Erythroblast (primary cell): Measurements from ENCODE around the gene EFNA2.

Experiments used
- DNase-seq, 2 experiments: peaks; one replicate each; lab custom pipeline; 2025; lab: John Stamatoyannopoulos, UW
- GATA1 ChIP-seq: IDR thresholded peaks from 2 replicates; pipeline ENCODE4 v1.6.1; 2011; ENCODE audit warnings: low read depth, mild to moderate bottlenecking, control low read depth, low read length, moderate library complexity
- POLR2A ChIP-seq: IDR thresholded peaks from 2 replicates; pipeline ENCODE4 v1.6.1; 2011; ENCODE audit warnings: mild to moderate bottlenecking, low read length

Gene EFNA2

DNA sequence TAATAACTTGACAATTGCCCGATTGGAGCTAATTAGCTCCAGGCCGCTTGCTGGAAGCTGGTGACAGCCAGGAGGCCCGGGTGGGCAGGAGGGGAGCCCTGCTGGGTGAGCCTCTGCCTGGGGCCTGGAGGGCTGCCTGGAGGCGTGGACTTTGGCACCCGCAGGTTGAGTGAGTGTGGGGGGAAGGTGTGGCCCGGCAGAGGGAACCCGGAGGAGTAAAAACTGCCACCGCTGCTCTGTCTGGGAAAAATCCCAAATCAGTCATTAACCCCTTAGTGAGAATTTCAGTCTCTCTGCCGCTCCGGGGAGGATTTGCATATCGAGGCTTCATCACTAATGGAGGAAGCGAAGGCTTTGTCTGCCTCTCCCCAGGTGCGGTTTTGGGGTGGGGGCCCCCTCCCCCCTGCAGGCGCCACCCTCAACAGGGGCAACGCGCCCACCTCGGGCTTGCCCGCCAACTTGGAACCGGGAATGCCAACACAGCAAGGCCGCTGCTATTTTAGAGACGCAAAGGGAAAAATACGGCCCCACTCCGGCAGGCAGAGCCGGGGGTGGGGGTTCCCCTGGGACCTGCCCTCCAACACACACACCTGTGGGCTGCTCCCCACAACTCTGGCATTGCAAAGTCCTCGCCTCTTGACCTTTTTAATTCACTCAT lies 6.2 kb downstream of the EFNA2 start:
- DNase-seq = no peak
- TF ChIP-seq GATA1 = no peak
- TF ChIP-seq POLR2A = no peak

DNA sequence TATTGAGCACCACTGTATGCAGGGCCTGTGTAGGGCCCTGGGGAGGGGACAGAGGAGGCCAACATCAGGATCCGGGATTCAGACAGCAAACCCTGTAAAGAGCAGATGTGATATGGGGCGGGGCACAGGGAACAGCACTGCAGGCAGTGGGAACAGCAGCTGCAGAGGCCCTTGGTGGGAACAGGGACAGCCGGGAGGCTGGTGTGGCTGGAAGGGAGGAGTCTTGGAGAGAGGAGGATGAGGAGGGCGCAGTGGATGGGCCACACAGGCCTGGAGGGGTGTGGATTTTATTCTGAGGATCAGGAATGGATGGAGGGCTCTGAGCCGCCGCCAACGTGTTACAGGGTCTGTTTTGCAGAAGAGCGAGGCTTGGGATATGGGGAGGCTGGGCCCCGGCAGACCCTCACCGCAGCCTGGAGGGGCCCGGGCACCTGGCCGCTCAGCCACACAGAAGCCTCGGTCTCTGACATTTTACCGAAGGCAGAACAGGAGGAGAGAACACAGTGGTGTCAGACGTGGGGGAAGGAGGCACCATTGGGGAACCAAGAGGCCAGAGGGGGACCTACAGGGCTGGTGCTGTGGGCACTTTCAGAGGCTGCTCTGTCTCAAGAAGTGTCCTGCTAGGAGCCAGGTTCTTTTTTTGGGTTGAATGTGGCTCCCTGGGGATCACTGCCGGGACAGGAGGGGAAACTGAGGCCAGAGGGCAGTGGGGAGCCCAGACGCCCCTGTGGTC lies 6.9 kb downstream of the EFNA2 start:
- TF ChIP-seq POLR2A (no peak), GATA1 (no peak)
- DNase-seq = no peak

DNA sequence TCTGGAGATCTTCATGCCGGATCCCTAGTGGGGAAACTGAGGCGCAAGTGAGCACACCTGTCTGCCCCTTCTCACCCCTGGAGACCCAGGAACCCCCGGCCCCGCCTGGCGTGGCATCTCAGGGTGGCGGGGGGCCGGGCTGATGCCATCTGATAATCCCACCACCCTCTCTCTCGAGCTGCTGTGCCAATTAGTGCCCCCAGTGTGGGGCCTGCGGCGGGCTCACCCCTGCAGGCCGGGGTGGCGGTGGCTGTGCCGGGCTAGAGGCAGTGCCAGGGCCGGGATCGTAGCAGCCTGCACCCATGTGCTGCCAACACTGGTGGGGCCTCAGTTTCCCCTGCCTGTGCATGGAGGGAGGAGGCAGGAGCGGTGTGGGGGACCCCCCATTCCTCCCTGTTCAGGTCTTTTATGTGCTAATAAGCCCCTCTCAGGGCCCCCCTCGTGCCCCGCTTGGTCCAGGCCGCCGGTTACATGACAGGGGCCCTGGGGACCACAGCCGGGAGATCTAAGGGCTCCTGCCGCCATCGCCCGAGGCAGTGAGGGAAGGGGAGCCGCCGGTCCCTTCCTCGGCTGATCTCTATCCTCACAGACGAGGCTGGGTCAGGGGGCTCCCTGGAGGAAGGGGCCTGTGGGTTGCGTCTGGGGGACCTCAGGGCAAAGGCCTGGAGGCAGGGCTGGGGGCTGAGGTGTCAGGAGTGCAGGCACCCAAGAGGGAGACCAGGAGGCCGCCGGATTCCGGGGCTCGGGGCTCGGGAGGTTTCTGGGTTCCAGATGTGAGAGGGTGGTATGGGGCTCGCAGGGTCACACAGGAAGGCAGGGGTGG lies 8.3 kb downstream of the EFNA2 start:
- TF ChIP-seq POLR2A (no peak), GATA1 (no peak)
- no peak for DNase-seq

DNA sequence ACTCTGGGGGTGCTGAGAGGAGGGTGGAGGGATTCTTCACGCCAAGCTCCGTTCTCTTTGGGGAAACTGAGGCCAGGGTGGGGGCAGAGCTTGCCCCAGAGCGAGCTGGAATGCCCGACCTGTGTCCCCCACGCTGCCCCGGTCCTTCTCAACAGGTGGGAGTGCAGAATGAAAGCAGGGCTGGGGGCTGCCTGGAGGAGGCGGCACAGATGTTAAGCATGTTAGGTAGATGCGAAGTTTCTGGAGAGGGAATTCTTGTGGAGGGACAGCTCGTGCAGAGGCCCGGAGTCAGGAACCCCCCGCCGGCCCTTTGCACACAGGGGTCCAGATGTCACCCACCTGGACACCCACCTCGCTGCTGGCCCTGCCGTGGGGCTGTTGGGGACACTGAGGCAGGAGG lies 9.0 kb downstream of the EFNA2 start:
- TF ChIP-seq POLR2A = no peak
- no peak for TF ChIP-seq GATA1
- no peak for DNase-seq

DNA sequence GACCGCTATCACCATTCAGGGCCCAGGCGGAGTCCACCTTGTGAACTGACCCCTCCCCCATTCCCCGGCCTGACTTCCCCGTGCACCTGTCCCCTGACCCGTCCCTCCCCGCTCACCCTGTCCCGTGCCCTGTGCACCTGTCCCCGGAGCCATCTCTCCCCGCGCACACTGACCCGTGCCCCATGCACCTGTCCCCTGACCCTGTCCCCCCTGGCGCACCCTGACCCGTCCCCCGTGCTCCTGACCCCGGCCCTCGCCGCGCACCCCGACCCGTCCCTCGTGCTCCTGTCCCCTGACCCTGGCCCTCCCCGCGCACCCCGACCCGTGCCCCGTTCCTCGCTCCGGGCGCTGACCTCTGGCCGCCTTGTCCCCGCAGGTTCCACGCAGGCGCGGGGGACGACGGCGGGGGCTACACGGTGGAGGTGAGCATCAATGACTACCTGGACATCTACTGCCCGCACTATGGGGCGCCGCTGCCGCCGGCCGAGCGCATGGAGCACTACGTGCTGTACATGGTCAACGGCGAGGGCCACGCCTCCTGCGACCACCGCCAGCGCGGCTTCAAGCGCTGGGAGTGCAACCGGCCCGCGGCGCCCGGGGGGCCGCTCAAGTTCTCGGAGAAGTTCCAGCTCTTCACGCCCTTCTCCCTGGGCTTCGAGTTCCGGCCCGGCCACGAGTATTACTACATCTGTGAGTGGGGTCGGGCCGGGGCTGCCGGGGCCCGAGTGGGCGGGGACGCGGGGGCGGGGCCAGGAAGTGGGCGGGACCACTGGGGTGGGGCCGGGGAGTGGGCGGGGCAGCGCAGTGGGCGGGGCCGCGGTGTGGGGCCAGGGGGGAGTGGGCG lies 9.7 kb downstream of the EFNA2 start:
- TF ChIP-seq GATA1 = no peak
- TF ChIP-seq POLR2A = no peak
- DNase-seq = peak in 1 of 2 experiments; percentile 56

DNA sequence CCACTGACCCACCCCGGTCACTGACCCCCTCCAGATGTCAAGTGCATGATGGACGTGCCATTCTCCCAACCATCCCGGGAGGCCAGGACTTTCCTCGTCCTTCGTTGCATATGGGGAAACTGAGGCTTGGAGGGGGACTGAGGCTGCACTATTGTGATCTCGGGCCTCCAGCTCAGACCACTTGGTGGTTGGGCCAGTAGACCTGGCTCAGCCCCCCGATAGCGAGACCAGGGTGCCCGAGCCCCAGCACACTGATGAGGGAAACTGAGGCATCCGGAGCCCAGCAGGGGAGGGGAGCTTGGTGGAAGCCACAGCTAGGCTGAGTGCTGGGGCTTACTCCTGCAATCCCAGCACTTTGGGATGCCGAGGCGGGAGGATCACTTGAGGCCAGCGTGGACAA lies 10.4 kb downstream of the EFNA2 start:
- DNase-seq = no peak
- no peak for TF ChIP-seq POLR2A
- TF ChIP-seq GATA1 = no peak

DNA sequence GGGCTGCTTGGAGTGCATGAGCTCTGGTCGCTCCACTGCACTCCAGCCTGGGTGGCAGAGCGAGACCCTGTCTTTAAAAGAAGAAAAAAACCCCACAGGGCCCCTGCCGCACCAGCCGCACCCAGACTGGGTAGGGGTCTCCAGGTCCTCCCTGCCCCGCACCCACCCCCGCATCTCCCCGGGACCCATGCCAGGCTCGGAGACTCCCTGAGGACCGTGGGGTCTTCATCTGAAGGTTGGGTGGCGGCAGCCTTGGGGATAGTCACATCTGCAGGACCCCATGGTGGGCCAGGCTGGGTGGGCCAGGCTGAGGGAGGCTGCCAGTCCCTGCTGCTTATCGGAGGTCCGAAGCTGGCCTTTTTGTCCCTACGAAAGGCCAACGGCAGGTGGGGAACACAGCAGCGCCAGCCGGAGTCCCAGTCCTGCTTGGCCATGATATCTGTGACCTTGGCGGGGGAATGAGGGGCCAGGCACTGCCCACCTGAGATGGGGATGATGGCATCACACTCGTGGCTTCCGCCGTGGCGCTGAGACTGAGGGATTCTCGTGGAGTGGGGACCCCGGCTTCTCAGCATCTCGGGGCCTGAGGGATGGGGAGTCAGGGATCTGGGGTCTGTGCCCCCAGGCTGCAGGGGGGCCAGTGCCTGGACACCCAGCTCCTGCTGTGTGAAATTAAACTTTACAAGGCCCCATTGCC lies 11.1 kb downstream of the EFNA2 start:
- DNase-seq = no peak
- TF ChIP-seq GATA1 (no peak), POLR2A (no peak)

DNA sequence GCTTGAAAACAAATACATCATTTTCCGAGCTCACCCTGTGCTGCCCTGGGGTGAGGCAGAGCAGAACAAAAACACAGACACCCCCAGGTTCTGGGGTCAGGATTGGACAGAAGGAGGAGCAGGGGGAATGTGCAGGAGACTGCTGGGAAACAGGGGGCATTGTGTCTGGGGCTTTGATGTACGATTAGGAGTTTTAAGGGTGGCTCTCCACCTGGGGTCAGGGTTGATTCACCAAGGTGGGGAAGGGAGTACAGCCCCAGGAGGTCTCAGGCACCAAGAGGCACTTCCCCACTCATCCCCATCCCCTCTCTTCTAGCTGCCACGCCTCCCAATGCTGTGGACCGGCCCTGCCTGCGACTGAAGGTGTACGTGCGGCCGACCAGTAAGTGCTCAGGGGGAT lies 12.6 kb downstream of the EFNA2 start:
- no peak for TF ChIP-seq POLR2A
- no peak for TF ChIP-seq GATA1
- DNase-seq = no peak

DNA sequence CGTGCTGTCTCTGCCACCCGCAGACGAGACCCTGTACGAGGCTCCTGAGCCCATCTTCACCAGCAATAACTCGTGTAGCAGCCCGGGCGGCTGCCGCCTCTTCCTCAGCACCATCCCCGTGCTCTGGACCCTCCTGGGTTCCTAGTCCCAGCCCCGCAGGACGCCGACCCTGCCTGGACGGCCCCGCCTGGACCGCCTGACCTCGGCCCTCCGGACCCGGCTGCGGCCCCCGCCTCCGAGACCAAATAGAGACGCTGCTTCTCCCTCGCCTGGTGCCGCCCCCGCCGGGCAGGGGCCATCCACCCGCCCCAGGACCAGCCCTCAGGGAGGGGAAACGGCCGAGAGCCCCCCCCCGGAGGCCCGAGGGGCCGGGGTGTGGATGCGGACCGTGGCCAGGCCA lies 14.1 kb downstream of the EFNA2 start:
- TF ChIP-seq POLR2A (no peak), GATA1 (no peak)
- no peak for DNase-seq

DNA sequence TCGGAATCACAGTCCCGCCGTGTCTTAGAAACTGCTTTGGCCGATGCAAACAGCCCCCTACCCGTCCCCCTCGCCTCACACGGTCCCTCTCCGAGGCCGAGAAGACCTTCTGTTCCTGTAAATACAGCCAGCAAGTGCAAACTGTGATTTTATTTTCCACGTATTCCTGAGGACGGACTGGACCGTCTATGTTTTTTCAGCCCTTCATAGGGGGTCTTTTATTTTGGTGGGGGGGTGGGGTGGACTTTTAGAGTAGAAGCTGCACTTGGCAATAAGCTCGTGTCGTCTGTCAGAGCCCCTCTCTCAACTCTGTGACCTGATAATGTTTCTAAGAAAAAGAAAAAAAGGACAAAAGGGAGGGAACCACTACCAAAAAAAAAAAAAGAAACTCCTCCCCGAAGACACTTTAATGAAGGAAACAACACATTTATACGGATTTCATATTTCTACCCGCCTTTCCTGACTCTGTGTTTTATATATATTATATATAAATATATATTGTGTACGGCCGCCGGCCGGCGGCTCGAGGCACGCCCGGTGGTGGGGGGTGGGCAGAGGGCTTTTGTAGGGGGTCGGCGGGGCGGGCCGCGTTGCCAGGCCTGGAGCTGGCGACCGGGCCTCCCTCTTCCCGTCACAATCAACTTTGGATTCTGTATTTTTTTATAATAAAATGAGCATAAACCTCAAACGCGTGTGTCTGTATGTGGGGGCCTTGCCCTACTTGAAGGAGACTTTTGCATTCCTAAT lies 15.2 kb downstream of the EFNA2 start:
- TF ChIP-seq GATA1 (no peak), POLR2A (no peak)
- DNase-seq = no peak

DNA sequence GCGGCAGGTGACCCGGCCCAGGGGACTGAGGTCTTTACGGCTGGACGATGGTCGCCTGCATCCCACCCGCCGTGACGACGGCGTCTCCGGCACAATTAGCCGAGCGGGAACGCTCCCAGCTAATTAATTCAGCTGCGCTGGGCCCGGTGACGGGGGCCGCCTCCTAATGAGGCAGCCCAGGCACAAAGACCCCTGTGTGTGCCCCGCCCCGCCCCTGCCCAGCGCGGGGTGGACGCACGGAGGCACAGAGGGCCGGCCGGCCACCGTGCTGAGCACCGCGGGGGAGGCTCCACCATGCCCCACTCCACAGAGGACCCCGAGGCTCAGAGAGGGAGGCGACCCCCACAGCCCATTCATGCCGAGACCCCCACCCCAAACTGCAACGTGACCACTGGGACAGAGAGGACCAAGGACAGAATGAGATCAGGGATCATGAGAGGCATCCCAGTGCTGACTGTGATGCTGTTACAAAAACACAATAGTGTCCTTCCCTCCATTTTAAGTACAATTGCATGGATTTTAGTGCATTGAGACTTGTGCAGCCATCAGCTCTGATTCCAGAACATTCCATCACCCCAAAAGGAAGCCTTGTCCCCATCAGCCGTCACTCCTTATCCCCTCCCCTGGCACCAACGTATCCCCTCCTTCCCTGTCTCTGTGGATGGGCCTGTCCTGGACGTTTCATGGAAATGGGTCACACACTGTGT lies 17.0 kb downstream of the EFNA2 start:
- TF ChIP-seq POLR2A = no peak
- no peak for TF ChIP-seq GATA1
- no peak for DNase-seq
